Caco-2 (cell line): ENCODE measurements around the gene TSPAN18. TPM values are rescaled to one million over a fixed set of nuclear protein-coding genes. Genes with fewer than 3 reads are reported as not detected.

ENCODE experiments used
- BruUV-seq: library from RNA; stranded (reverse); fragments of 400-500 nt; replicated peaks from 2 replicates; lab custom pipeline; 2021; lab: Mats Ljungman, UMichigan
- CTCF ChIA-PET: fragments of 300-600 bp; sonication (Branson Sonifier 250); formaldehyde crosslinking; loops from one replicate; lab custom pipeline; 2022; ENCODE audit warnings: antibody characterized with exemption; lab: Charles Lee
- POLR2A ChIA-PET: fragments of 300-600 bp; sonication (Branson Sonifier 250); formaldehyde crosslinking; loops from one replicate; lab custom pipeline; 2022; ENCODE audit warnings: antibody characterized with exemption; lab: Charles Lee
- DNase-seq, 2 experiments: peaks; one replicate each; pipeline versions ENCODE4 v3.0.0 to v3.0.0-alpha.2; 2020 to 2022
- H3K27me3 ChIP-seq: replicated peaks from 2 replicates; pipeline ENCODE4 v1.6.0; 2011; ENCODE audit warnings: low read length; ENCODE audit not compliant: control insufficient read depth, insufficient read depth
- H3K36me3 ChIP-seq: 2 replicates; pipeline ENCODE4 v1.5.1; 2011; ENCODE audit warnings: low read length; ENCODE audit not compliant: control insufficient read depth, insufficient read depth
- H3K4me1 ChIP-seq: fragments of 250-450 bp; sonication (Bioruptor Pico); 2 replicates; pipeline ENCODE4 v1.5.1; 2020; ENCODE audit warnings: mild to moderate bottlenecking
- H3K4me3 ChIP-seq: 2 replicates; pipeline ENCODE4 v1.5.1; 2011; ENCODE audit warnings: low read depth, mild to moderate bottlenecking, control low read depth, low read length
- H3K9me3 ChIP-seq: fragments of 250-450 bp; sonication (Bioruptor Pico); 2 replicates; pipeline ENCODE4 v1.5.1; 2020; ENCODE audit warnings: mild to moderate bottlenecking, moderate library complexity
- H3K27ac Mint-ChIP-seq: one replicate; pipeline ENCODE4 v1.8.0; 2022; ENCODE audit warnings: mixed read lengths; ENCODE audit not compliant: unreplicated experiment
- H3K27me3 Mint-ChIP-seq: one replicate; pipeline ENCODE4 v1.8.0; 2022; ENCODE audit warnings: mixed read lengths; ENCODE audit not compliant: insufficient read depth, unreplicated experiment
- H3K36me3 Mint-ChIP-seq: one replicate; pipeline ENCODE4 v1.8.0; 2022; ENCODE audit warnings: mild to moderate bottlenecking, mixed read lengths; ENCODE audit not compliant: insufficient read depth, unreplicated experiment
- H3K4me1 Mint-ChIP-seq: one replicate; pipeline ENCODE4 v1.8.0; 2022; ENCODE audit warnings: low read depth, mixed read lengths; ENCODE audit not compliant: unreplicated experiment
- H3K4me3 Mint-ChIP-seq: one replicate; pipeline ENCODE4 v1.8.0; 2022; ENCODE audit warnings: mild to moderate bottlenecking, moderate library complexity, mixed read lengths; ENCODE audit not compliant: unreplicated experiment
- H3K9me3 Mint-ChIP-seq: one replicate; pipeline ENCODE4 v1.8.0; 2022; ENCODE audit warnings: mixed read lengths; ENCODE audit not compliant: unreplicated experiment
- intact Hi-C: fragments of 100-400 bp; cut with micrococcal nuclease; formaldehyde crosslinking; loops from one replicate; pipeline ENCODE4 v1.10.0; 2022; ENCODE audit not compliant: unreplicated experiment
- total RNA-seq: library from RNA; stranded (reverse); gene quantifications from 2 replicates; pipeline ENCODE4 v1.2.3, GENCODE V29; 2022
- TF ChIP-seq, protein P1 (sequence below), 2 experiments: fragments of 200-600 bp in 1 of 2; IDR thresholded peaks; 1 replicate in 1 of 2; 2 replicates in 1 of 2; pipeline versions ENCODE4 v1.5.1 to v1.8.0; 2011 to 2022; ENCODE audit warnings: antibody characterized with exemption in 1 of 2, control low read depth in 1 of 2, inconsistent platforms in 1 of 2, low read depth in 1 of 2, low read length in 1 of 2, mild to moderate bottlenecking in 1 of 2, moderate library complexity in 1 of 2; ENCODE audit not compliant: insufficient read depth in 1 of 2, severe bottlenecking in 1 of 2, unreplicated experiment in 1 of 2

TSPAN18 gene
- total RNA-seq, 1 experiment from 2014 or later, result 7.4 TPM

DNA sequence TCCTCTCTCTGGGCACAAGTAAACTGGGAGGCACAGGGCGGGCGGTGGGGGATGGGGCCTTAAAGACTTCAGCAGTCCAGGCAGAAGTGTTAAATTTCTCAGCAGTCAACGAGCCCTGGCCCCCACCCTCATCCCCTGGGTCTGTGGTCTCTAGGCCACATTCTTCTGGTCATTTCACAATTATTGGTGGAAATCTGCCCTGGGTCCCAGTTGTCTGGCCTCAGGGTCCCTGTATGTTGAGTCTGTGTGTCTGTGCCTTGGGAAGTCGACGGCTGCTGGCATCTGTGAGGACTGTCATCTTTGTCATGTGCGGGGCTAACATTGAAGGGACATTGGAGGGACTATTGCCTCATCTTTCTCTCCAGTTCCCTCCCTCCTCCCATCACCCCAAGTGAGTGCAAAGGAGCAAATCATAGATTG is 1.7 kb downstream of the TSPAN18 start:
- POLR2A ChIA-PET, result no interaction called here
- H3K4me3 ChIP-seq, result no peak overlapping the region
- TF ChIP-seq, protein P1, sequence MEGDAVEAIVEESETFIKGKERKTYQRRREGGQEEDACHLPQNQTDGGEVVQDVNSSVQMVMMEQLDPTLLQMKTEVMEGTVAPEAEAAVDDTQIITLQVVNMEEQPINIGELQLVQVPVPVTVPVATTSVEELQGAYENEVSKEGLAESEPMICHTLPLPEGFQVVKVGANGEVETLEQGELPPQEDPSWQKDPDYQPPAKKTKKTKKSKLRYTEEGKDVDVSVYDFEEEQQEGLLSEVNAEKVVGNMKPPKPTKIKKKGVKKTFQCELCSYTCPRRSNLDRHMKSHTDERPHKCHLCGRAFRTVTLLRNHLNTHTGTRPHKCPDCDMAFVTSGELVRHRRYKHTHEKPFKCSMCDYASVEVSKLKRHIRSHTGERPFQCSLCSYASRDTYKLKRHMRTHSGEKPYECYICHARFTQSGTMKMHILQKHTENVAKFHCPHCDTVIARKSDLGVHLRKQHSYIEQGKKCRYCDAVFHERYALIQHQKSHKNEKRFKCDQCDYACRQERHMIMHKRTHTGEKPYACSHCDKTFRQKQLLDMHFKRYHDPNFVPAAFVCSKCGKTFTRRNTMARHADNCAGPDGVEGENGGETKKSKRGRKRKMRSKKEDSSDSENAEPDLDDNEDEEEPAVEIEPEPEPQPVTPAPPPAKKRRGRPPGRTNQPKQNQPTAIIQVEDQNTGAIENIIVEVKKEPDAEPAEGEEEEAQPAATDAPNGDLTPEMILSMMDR (IDR thresholded peaks at IDR 0.05; ENCODE audit: insufficient read depth in 1 of 2, low read depth in 1 of 2, low read length in 1 of 2, severe bottlenecking in 1 of 2, unreplicated experiment in 1 of 2), result no peak
- Mint-ChIP-seq H3K4me1 (peaks cover 8% of the 10 kb centered on the region), H3K27ac (no peak overlapping the region), H3K9me3 (no peaks in the 10 kb centered on the region), H3K36me3 (no peaks in the 10 kb centered on the region), H3K27me3 (no peaks in the 10 kb centered on the region), H3K4me3 (peak overlapping the region; percentile 76)
- intact Hi-C loops, result loop anchor here (1.0 to 5.0 kb wide), 3 partner anchors 106 to 183 kb away; no protein-coding TSS in a partner anchor
- no peaks in the 10 kb centered on the region for H3K36me3 ChIP-seq
- BruUV-seq, result no TSS peak
- no peak for DNase-seq
- H3K4me1 ChIP-seq, result peaks cover 19% of the 10 kb centered on the region
- H3K9me3 ChIP-seq, result no peaks in the 10 kb centered on the region
- CTCF ChIA-PET, result no interaction called here
- H3K27me3 ChIP-seq, result no peaks in the 10 kb centered on the region

DNA sequence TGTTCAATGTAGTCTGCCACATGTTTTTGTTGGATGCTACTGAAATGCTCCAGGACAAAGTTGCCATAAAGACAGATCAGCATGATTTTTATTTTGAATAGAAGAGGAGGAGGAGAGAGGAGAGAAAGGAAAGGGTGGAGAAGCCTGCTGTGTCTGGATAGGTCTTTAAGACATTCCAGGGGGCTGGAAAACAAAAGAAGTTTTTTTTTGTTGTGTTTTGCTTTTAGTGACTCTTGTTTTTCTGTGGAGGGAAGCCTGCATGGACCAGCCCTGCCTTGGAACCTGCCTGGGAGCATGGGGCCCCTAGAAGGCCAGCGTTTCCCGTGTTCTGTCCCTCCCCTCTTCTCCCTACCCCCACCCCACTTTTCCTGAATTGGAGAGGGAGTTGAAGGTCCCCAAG is 2.3 kb downstream of the TSPAN18 start:
- Histone ChIP-seq H3K27me3 (no peaks in the 10 kb centered on the region), H3K4me3 (no peak overlapping the region), H3K36me3 (no peaks in the 10 kb centered on the region), H3K4me1 (peaks cover 19% of the 10 kb centered on the region), H3K9me3 (no peaks in the 10 kb centered on the region)
- no peak for DNase-seq
- ChIA-PET CTCF (no interaction called here), POLR2A (no interaction called here)
- BruUV-seq, result no TSS peak
- H3K4me3 Mint-ChIP-seq, result no peak overlapping the region
- intact Hi-C loops, result loop anchor here (5.0 kb wide), 1 partner anchor 107 kb away; no protein-coding TSS in a partner anchor
- TF ChIP-seq, protein P1 (IDR thresholded peaks at IDR 0.05; ENCODE audit: insufficient read depth in 1 of 2, low read depth in 1 of 2, low read length in 1 of 2, severe bottlenecking in 1 of 2, unreplicated experiment in 1 of 2), result no peak
- no peak overlapping the region for H3K27ac Mint-ChIP-seq
- H3K36me3 Mint-ChIP-seq, result no peaks in the 10 kb centered on the region
- H3K4me1 Mint-ChIP-seq, result peaks cover 8% of the 10 kb centered on the region
- no peaks in the 10 kb centered on the region for H3K9me3 Mint-ChIP-seq
- H3K27me3 Mint-ChIP-seq, result no peaks in the 10 kb centered on the region

DNA sequence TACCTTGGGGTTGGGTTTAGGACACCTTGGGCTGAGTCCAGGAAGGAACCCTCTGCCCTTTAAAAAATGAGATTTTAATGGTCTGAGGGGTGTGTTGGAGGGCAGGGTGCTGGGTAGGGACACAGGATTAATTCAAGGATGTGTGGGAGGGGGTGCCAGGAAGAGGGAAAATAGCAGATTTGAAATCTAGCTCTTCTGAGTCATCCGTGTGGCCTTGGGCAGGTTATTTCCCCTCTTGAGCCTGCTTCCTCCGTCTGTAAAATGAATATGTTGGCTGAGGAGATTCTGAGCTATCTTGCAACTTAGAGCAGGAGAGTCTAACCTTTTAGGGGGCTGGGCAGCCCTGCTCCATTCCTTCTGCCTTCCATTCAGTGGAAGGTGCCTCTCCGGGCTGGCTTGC is 3.0 kb downstream of the TSPAN18 start:
- CTCF ChIA-PET, result interaction anchor here (1.0 kb wide), 1 partner anchor 9 kb away, joined by 3 read pairs; no protein-coding TSS in a partner anchor
- no TSS peak for BruUV-seq
- Histone ChIP-seq H3K36me3 (no peaks in the 10 kb centered on the region), H3K4me3 (no peak overlapping the region), H3K4me1 (peaks cover 19% of the 10 kb centered on the region), H3K27me3 (no peaks in the 10 kb centered on the region), H3K9me3 (no peaks in the 10 kb centered on the region)
- Mint-ChIP-seq H3K4me3 (no peak overlapping the region), H3K27me3 (no peaks in the 10 kb centered on the region), H3K27ac (no peak overlapping the region), H3K36me3 (no peaks in the 10 kb centered on the region), H3K4me1 (peaks cover 8% of the 10 kb centered on the region), H3K9me3 (no peaks in the 10 kb centered on the region)
- no peak for DNase-seq
- POLR2A ChIA-PET, result no interaction called here
- TF ChIP-seq, protein P1 (IDR thresholded peaks at IDR 0.05; ENCODE audit: insufficient read depth in 1 of 2, low read depth in 1 of 2, low read length in 1 of 2, severe bottlenecking in 1 of 2, unreplicated experiment in 1 of 2), result no peak
- intact Hi-C loops, result loop anchor here (5.0 kb wide), 1 partner anchor 107 kb away; no protein-coding TSS in a partner anchor
